NCI-H2107 treated with DMSO at 0.1 percent for 48 hours (cell line): ENCODE data around the gene ZSWIM3.
"Not testable (repeated sequence)": the region's sequence is repeated elsewhere in the genome, so short reads cannot be mapped to it uniquely, and the experiment has no call there.

Experiments used
- DNase-seq: peaks from one replicate; lab custom pipeline; 2025; ENCODE audit not compliant: unreplicated experiment; lab: John Stamatoyannopoulos, UW

ZSWIM3 gene

GRCh38 chr20:45857114-45857881, at the start of gene ZSWIM3, which contains the start of gene ACOT8:
Gene ZSWIM3 (plus strand): TSS chr20:45857614. CDS start chr20:45857826, 212 bp downstream.
Gene ACOT8 (minus strand): TSS chr20:45857392. CDS start chr20:45857315, 77 bp downstream.
- DNase-seq, result peak; percentile 97

DNA sequence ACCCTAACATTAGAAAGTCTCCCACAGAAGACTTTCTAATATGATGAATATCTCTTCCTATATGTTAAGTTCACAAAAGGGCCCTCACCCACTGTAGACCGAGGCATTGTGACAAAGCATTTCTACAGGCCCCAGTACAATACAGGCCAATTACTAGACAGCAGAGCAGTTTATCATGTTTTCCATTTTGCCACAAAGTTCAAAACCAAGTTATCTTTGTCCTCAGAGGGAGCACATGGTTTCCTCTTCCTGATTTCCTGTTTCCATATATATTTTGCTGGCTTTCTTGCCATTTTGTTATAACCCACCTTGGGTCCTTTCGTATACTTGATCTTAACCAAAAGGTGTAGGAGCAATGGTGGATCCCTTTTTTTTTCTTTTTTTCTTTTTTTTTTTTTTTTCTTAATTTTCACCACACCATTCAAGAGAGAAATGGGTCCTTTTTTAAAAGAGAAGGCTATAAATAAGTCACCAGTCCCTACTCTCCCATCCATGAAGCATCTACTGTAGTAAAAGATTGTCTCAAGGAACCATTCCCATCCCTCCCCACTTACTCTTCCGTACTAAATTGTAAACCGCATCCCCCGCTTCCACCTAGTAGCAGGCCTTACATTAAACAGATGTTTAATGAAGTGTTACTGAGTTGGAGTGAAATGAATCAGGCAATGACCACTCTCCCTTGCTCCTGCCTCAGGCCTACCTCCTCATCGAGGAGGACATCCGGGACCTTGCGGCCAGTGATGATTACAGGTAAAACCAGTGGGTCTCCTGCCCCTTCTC, 47.0 kb upstream of the ZSWIM3 start:
- DNase-seq, result no peak

- DNase-seq, result peak; percentile 94
Measured at GRCh38 chr20:45812157-45813005, 45.0 kb upstream of the ZSWIM3 start, which contains the start of gene UBE2C. Gene UBE2C (plus strand): TSS chr20:45812644. CDS start chr20:45812696, 52 bp downstream.

GRCh38 chr20:45813006-45813340, 44.4 kb upstream of the ZSWIM3 start:
- no peak for DNase-seq

GRCh38 chr20:45813489-45813888, 43.9 kb upstream of the ZSWIM3 start:
- DNase-seq, result no peak

DNA sequence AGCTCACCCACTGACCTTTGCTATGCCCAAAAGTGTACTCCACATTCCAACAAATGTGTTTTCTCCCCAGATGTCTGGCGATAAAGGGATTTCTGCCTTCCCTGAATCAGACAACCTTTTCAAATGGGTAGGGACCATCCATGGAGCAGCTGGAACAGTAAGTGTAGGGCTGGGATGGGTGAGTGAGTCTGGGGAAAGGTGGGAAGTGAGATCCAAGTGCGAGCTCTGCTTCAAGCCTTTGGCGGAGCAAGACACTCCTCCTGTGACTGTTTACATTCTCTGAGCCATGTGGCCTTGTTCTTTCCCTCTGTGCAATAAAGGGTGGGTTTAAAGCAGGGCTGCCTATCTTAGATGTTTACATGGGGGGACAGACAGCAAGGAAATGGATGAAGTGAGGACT, 43.1 kb upstream of the ZSWIM3 start:
- no peak for DNase-seq

- no peak for DNase-seq
Measured at GRCh38 chr20:45816951-45817350, 40.5 kb upstream of the ZSWIM3 start.

DNA sequence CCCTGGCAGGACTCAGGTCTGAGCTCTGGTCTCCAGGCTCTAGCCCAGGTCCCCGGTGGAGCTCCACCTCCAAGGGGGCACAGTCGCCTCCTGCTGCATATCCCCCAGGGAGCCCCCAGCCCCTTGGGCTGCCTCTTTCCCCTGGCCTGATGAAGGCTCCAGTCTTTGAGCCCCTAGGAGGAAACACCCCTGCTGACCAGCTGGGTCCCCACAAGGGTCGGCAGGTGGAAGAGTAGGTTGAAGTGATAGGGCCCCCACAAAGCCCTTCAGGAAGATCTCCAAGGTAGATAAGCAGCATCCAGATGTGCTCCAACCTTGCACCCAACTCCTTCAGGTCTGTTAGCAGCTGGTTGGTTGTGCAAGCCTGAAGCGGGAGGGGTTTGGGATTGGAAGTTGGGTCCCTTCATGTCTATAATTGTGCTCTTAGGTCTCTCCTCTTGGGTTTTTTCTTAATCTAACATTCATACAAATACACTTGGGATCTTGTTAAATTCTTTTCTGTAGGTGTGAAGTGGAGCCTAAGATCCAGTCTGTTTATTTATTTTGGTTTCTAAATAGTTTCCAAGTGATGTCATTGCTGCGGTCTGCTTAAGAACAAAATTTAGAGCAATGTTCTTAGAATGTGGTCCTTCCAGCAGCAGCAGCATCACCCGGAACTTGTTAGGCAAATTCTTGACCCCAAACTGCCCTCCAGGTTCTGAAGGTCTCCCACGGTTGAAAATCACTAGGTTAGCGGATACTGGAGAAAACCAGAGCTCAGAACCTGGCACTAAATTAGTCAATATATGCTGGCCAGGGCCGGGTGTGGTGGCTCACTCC, 39.8 kb upstream of the ZSWIM3 start:
- DNase-seq, result no peak

DNA sequence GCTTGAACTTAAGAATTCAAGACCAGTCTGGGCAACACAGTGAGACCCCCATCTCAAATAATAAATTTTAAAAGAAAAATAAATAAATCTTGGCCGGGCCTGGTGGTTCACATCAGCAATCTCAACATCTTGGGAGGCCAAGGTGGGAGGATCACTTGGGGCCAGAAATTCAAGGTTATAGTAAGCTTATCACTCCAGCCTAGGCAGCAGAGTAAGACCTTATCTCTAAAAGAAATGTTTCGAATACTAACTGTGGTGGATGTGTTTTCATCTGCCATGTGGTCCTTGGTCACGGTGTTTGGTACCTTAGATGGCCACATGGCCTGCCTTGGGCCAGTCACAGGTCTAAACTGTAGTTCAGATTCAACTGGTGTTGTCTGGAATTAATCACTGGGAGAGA, 39.2 kb upstream of the ZSWIM3 start:
- DNase-seq, result no peak

GRCh38 chr20:45819466-45819865, 37.9 kb upstream of the ZSWIM3 start:
- DNase-seq, result no peak

GRCh38 chr20:45821947-45822346, 35.5 kb upstream of the ZSWIM3 start:
- no peak for DNase-seq

GRCh38 chr20:45822857-45823256, 34.6 kb upstream of the ZSWIM3 start:
- no peak for DNase-seq

GRCh38 chr20:45823949-45824835, 33.2 kb upstream of the ZSWIM3 start:
- no peak for DNase-seq

DNA sequence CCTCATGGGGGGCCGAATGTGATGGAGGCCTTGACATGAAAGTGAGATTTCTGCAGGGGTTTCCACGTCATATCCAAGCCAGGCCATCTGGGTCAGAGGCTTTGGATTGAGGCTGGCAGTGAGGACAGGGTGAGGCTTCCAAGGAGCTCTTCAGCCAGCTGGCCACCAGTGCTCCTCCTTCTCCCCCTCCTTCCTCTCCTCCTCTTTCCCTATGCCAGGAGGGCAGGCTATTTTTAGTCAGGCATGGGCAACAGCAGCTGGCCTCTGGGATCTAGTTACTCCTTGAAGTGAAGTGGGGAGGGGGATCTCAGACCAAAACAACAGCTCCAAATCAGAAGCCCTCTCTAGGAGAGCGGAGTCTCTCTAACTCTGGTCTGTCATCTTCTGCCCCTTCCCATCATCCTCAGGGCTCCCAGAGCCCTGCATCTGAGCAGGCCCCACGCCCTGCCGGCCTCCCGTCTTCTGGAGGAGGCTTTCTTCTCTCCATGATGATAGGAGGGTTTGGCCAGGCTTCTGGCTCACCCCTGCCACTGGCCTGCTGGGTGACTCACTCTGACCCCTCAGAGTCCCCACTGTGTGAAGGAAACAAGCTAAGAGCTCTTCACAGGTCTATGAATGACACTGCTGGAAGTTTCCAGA, 30.9 kb upstream of the ZSWIM3 start:
- DNase-seq, result no peak

DNA sequence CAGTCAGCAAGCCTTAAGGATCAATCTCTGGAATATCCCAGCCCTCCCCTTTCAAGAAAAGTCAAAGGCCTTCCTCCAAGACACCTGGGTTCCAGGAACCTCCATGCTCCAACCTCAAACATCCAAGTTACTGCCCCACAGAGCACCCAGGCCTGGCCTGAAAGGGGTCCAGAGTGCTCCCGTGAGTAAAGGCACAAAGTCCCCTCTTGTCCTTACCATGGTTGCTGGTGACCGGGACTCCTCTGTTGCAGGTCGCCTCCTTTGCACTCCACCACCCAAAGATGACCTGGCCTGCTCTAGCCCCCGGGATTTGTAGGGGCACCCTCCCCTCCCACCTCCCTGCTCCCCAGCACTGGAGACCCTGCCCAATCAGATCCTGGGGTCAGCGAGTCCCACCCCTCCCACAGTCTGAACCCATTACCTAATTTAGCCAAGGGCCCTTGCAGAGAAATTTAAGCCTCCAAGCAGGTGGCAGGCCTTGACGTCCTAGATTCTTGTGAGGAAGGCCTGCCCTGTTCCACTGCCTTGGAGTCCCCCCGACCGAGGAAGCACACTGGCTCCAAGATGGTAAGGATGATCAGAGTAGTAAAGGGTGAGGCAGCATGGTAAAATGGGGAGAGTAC, 30.3 kb upstream of the ZSWIM3 start, which contains the start of gene TNNC2:
Gene TNNC2, minus strand, starts transcription at position 283 of the 623 bp plus-strand sequence. Its CDS starts 64 bp downstream, at position 219.
- DNase-seq, result no peak

DNA sequence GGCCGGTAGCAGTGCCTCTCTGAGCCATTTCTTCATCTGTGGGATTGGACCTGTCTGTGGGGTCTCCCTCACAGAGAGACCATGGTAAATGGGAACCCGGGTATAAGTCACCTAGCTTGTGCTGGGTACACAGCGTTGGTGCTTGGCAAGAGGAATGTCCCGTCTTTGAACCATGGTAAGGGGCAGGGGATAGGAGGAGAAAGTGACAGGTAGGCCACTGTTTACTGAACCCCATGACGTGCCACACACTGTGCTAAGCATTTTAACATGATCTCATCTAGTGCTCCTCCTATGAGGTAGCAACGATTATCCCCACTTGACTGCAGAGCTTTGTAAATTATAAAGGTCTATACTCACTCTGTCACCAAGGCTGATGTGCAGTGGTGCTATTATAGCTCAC, 29.7 kb upstream of the ZSWIM3 start:
- DNase-seq, result no peak

GRCh38 chr20:45828589-45828988, 28.8 kb upstream of the ZSWIM3 start:
- DNase-seq, result no peak

GRCh38 chr20:45829673-45830106, 27.7 kb upstream of the ZSWIM3 start:
- not testable (repeated sequence) for DNase-seq
